Epithelial cell of esophagus (primary cell): Measurements from ENCODE around the gene FCSK.
A peak's percentile ranks its signal among the peaks of the same experiment; 100 is the strongest.
"Not testable (repeated sequence)": the region's sequence is repeated elsewhere in the genome, so short reads cannot be mapped to it uniquely, and the experiment has no call there.

ENCODE experiments used
- DNase-seq: peaks from one replicate; pipeline ENCODE4 v3.0.0; 2010; ENCODE audit warnings: low read depth
- H3K4me3 ChIP-seq: 2 replicates; pipeline ENCODE4 v1.5.1; 2011; ENCODE audit warnings: mild to moderate bottlenecking, low read length, control low read depth
- CTCF ChIP-seq: IDR thresholded peaks from 2 replicates; pipeline ENCODE4 v1.5.1; 2011; ENCODE audit warnings: low read depth, mild to moderate bottlenecking, low read length, control low read depth, inconsistent platforms; ENCODE audit not compliant: insufficient read depth; ENCODE audit errors: missing control alignments

The FCSK gene

GRCh38 chr16:70438969-70439862 lies 15.2 kb upstream of the FCSK start, which contains the start of gene ST3GAL2:
TSS of gene ST3GAL2 (minus strand) at chr16:70439100. CDS start at chr16:70398530, 40,570 bp downstream.
- H3K4me3 ChIP-seq: peak within 1 kb of the TSS; percentile 59
- peak; percentile 89 for DNase-seq
- TF ChIP-seq CTCF: no peak

GRCh38 chr16:70440009-70440692 lies 14.2 kb upstream of the FCSK start:
- H3K4me3 ChIP-seq: no peak overlapping the region
- TF ChIP-seq CTCF: no peak
- no peak for DNase-seq

GRCh38 chr16:70441406-70441990 lies 12.9 kb upstream of the FCSK start:
- H3K4me3 ChIP-seq: no peak overlapping the region
- TF ChIP-seq CTCF: no peak
- DNase-seq: no peak

GRCh38 chr16:70442344-70442743 lies 12.1 kb upstream of the FCSK start:
- no peak for DNase-seq
- H3K4me3 ChIP-seq: no peak overlapping the region
- TF ChIP-seq CTCF: no peak

- TF ChIP-seq CTCF: no peak
- no peak for DNase-seq
- H3K4me3 ChIP-seq: no peak overlapping the region
Observed at GRCh38 chr16:70444249-70445063, 9.9 kb upstream of the FCSK start.

GRCh38 chr16:70448075-70448474 lies 6.3 kb upstream of the FCSK start:
- TF ChIP-seq CTCF: no peak
- no peak for DNase-seq
- H3K4me3 ChIP-seq: no peak overlapping the region

GRCh38 chr16:70450142-70451003 lies 4.0 kb upstream of the FCSK start:
- H3K4me3 ChIP-seq: not testable (repeated sequence)

GRCh38 chr16:70451004-70451340 lies 3.4 kb upstream of the FCSK start:
- H3K4me3 ChIP-seq, DNase-seq: not testable (repeated sequence)

More at GRCh38 chr16:70450142-70451003, 4.0 kb upstream of the FCSK start:
- DNase-seq: not testable (repeated sequence)
